ENCODE data around the gene PLEKHA7. TPM values are rescaled to one million over a fixed set of nuclear protein-coding genes. Genes with fewer than 3 reads are reported as not detected.

PLEKHA7 gene
- total and polyA plus RNA-seq, 2 of the 4 experiments (the other 2 are of a cell fraction): 0.12 TPM; not detected in 1

GRCh38 chr11:16780146-16780545 lies 234.1 kb downstream of the PLEKHA7 start:
- Histone ChIP-seq H3K23ac (ENCODE audit: low read depth, low read length) (no peak overlapping the region), H4K20me1 (ENCODE audit: insufficient read depth, low read length) (no peaks in the 10 kb centered on the region), H4K91ac (ENCODE audit: insufficient read depth, low read depth, low read length) (no peak overlapping the region), H3K79me1 (ENCODE audit: low read depth in 1 of 2, low read length in 2 of 2) (no peaks in the 10 kb centered on the region), H2BK15ac (ENCODE audit: low read depth, low read length) (no peak overlapping the region), H3K4me2 (ENCODE audit: low read depth, low read length) (no peak overlapping the region), H2BK120ac (ENCODE audit: low read depth, low read length) (no peak overlapping the region), H3K9me1 (ENCODE audit: insufficient read depth, low read length) (no peaks in the 10 kb centered on the region), H2AFZ (replicated peaks; ENCODE audit: low read length, poor library complexity) (no peak overlapping the region), H2BK20ac (ENCODE audit: low read depth, low read length) (no peak overlapping the region), H3K4me1 (ENCODE audit: control insufficient read depth, insufficient read depth, low read length) (no peaks in the 10 kb centered on the region; the same call in 1 of the 2 replicates), H3K14ac (replicated peaks; ENCODE audit: low read depth, low read length) (no peak overlapping the region), H3K27me3 (ENCODE audit: control insufficient read depth, insufficient read depth, low read length) (peaks cover 6% of the 10 kb centered on the region; the same call in 1 of the 2 replicates), H3K9ac (ENCODE audit: low read depth, low read length) (no peak overlapping the region), H4K5ac (ENCODE audit: low read depth, low read length) (no peak overlapping the region), H2BK5ac (ENCODE audit: low read depth, low read length, poor library complexity, severe bottlenecking) (no peak overlapping the region), H3K18ac (ENCODE audit: low read depth, low read length) (no peak overlapping the region), H3K4ac (ENCODE audit: low read depth, low read length) (no peak overlapping the region), H3K9me3 (ENCODE audit: control insufficient read depth, insufficient read depth, low read length) (no peaks in the 10 kb centered on the region), H3K56ac (ENCODE audit: extremely low read depth, insufficient read depth, low read length) (no peak overlapping the region), H3K4me3 (ENCODE audit: insufficient read depth, low read depth, low read length) (no peak overlapping the region), H2AK9ac (replicated peaks; ENCODE audit: low read depth, low read length, poor library complexity) (peak overlapping the region; percentile 13), H2AK5ac (ENCODE audit: low read depth, low read length) (no peak overlapping the region), H3K36me3 (ENCODE audit: control insufficient read depth, insufficient read depth, low read length) (no peaks in the 10 kb centered on the region), H3K27ac (ENCODE audit: insufficient read depth, low read length) (no peak overlapping the region), H4K8ac (ENCODE audit: low read depth in 2 of 2, low read length in 2 of 2) (no peak overlapping the region)
- BruUV-seq (replicated peaks): no TSS peak
- intact Hi-C loops (cut with micrococcal nuclease) (loop anchor here (10.0 kb wide), 1 partner anchor 725 kb away; no protein-coding TSS in a partner anchor), in situ Hi-C loops (cut with MboI; ENCODE audit: low sequenced_read_pairs) (loop anchor here (10.0 kb wide), 1 partner anchor 285 kb away; no protein-coding TSS in a partner anchor), dilution Hi-C loops (cut with HindIII; ENCODE audit: low sequenced_read_pairs, unreplicated experiment) (no loop called here)
- ATAC-seq (ENCODE audit: low read depth) (no peak), DNase-seq (no peak)
- ChIA-PET POLR2A (ENCODE audit: unreplicated experiment) (no interaction called here), CTCF (no interaction called here)
- WGBS, 2 experiments (ENCODE audit: extremely low coverage in 2 of 2, insufficient read length in 1 of 2): no CpG with 5 or more reads among the region's 2 CpGs
- no peak for TF ChIP-seq SMC3 (IDR thresholded peaks at IDR 0.05; ENCODE audit: low read depth, low read length)
- no peak for TF ChIP-seq RCOR1 (IDR thresholded peaks at IDR 0.05; ENCODE audit: insufficient replicate concordance, low read length)
- no peak for TF ChIP-seq NFE2L2 (IDR thresholded peaks at IDR 0.05; ENCODE audit: low read depth, low read length)
- TF ChIP-seq CHD1 (IDR thresholded peaks at IDR 0.05; ENCODE audit: low read depth, low read length): no peak
